Lower lobe of right lung (tissue), 2 donors: ENCODE data around the gene GET4. TPM values are rescaled to one million over a fixed set of nuclear protein-coding genes. Genes with fewer than 3 reads are reported as not detected.

ENCODE experiments used
- ATAC-seq, 2 donors: fragments of 200-7000 bp; cut with Tn5 transposase; one replicate each; pipeline ENCODE4 v1.9.1; 2020 to 2022; ENCODE audit warnings: mild to moderate bottlenecking in 2 of 2, moderate library complexity in 2 of 2
- DNase-seq: peaks from one replicate; pipeline ENCODE4 v3.0.0-alpha.2; 2020
- H3K27ac ChIP-seq: fragments of 200-600 bp; one replicate; pipeline ENCODE4 v1.8.0; 2022
- H3K27me3 ChIP-seq: fragments of 200-600 bp; one replicate; pipeline ENCODE4 v1.8.0; 2022; ENCODE audit warnings: low read depth
- H3K36me3 ChIP-seq: fragments of 200-600 bp; one replicate; pipeline ENCODE4 v1.8.0; 2022; ENCODE audit warnings: mild to moderate bottlenecking
- H3K4me1 ChIP-seq: fragments of 200-600 bp; one replicate; pipeline ENCODE4 v1.8.0; 2022
- H3K4me3 ChIP-seq: fragments of 200-600 bp; one replicate; pipeline ENCODE4 v1.8.0; 2022; ENCODE audit warnings: mild to moderate bottlenecking
- H3K9me3 ChIP-seq: fragments of 200-600 bp; one replicate; pipeline ENCODE4 v1.8.0; 2022
- intact Hi-C: fragments of 100-400 bp; cut with DNase I; formaldehyde crosslinking; loops from one replicate; pipeline ENCODE4 v1.11.0; 2022
- long read RNA-seq: library from polyadenylated mRNA; unstranded; transcript quantifications from one replicate; pipeline ENCODE4 v2.0.0, GENCODE V29; 2021
- total RNA-seq: library from RNA; stranded (reverse); fragmentation: NEBNext Ultra II Directional; extraction: Animal tissue kit (Norgen Biotek cat#: 25700); gene quantifications from one replicate; pipeline ENCODE4 v1.2.1, GENCODE V29; 2021
- TF ChIP-seq, protein P1 (sequence below): fragments of 200-600 bp; IDR thresholded peaks from one replicate; pipeline ENCODE4 v1.8.0; 2022; ENCODE audit warnings: antibody characterized with exemption, mild to moderate bottlenecking
- donor health status: DM: no; HTN: yes; CAD: no; lungs with severe emphysema.

Gene GET4
- total RNA-seq: 31.7 TPM
- long read RNA-seq, full-length matches to known transcripts: 60 of 93 reads
- long read RNA-seq, partial matches to known transcripts: 16 of 93 reads
- long read RNA-seq, other reads (novel, unspliced or antisense): 17 of 93 reads

GRCh38 chr7:876077-876971 lies at the start of gene GET4:
GET4 (plus strand) TSS chr7:876554; CDS start chr7:876646, 92 bp downstream.
- peaks cover 52% of the 10 kb centered on the region for H3K4me1 ChIP-seq
- TF ChIP-seq, protein P1, sequence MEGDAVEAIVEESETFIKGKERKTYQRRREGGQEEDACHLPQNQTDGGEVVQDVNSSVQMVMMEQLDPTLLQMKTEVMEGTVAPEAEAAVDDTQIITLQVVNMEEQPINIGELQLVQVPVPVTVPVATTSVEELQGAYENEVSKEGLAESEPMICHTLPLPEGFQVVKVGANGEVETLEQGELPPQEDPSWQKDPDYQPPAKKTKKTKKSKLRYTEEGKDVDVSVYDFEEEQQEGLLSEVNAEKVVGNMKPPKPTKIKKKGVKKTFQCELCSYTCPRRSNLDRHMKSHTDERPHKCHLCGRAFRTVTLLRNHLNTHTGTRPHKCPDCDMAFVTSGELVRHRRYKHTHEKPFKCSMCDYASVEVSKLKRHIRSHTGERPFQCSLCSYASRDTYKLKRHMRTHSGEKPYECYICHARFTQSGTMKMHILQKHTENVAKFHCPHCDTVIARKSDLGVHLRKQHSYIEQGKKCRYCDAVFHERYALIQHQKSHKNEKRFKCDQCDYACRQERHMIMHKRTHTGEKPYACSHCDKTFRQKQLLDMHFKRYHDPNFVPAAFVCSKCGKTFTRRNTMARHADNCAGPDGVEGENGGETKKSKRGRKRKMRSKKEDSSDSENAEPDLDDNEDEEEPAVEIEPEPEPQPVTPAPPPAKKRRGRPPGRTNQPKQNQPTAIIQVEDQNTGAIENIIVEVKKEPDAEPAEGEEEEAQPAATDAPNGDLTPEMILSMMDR: peak; percentile 47
- intact Hi-C loops: no loop called here

DNA sequence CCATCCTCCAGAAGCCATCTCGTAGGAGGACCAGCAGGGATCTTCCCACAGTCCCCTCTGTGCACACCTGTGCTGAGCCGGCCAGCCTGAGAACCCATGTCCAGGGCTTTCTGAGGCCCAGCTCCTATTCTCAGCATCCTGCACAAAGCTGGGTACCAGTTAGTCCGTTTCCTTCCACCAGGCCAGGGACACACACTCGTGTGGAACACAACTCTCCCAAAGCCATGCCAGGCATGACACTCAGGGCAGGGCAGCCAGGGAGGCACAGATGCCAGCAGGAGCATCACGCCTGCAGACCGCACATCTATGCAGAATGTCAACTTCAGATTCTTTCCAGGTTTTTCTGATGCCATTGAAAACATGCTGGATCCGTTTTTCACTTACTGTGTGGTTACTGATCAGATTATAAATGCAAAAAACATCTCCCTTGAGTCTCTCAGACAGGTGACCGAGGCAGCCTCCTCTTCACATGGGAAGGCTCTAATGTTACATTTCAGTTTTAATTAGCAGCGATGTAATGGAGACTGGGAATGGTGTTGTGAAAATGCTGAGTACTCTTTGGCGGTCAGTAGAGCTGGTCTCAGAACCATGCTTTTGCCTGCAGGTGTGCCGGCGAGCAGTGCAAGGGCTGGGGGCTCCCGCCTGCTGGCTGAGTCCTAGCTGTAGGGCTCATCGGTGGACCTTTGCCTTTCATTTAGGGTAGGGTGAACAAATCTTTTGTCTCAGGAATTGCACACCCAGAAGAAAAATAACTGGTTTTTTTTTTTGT lies 47.4 kb upstream of the GET4 start:
- no peaks in the 10 kb centered on the region for H3K9me3 ChIP-seq
- H3K4me3 ChIP-seq: no peak overlapping the region
- peaks cover 9% of the 10 kb centered on the region for H3K36me3 ChIP-seq
- intact Hi-C loops: no loop called here
- ATAC-seq (no peak), DNase-seq (no peak)
- TF ChIP-seq, protein P1: no peak
- H3K4me1 ChIP-seq: peaks cover 73% of the 10 kb centered on the region
- H3K27me3 ChIP-seq: no peaks in the 10 kb centered on the region
- no peak overlapping the region for H3K27ac ChIP-seq

More at GRCh38 chr7:876077-876971, at the start of gene GET4:
- Histone ChIP-seq H3K36me3 (peaks cover 29% of the 10 kb centered on the region), H3K9me3 (no peaks in the 10 kb centered on the region), H3K4me3 (peak within 1 kb of the TSS; percentile 68), H3K27ac (peak within 1 kb of the TSS; percentile 89), H3K27me3 (no peaks in the 10 kb centered on the region)
- ATAC-seq (peak; percentile 87 to 94), DNase-seq (peak; percentile 97)

DNA sequence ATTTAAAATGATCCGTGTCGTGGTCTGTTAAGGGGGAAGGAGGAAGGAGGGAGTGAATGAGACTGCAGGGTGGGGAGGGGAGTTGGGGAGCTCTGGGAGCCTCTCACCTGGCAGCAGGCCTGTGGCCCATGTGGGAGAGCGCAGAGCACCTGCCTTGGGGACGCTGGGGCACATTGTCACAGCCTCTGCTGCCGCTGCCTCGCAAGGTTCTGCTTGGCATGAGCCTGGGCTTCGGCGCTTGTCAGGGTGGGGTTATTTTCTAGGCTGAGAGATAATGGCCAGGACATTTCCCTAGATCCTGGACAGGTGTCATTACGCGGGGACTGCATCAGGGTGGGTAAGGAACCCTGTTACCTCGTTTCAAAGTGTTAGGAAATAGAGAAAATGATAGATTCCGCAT lies 46.3 kb upstream of the GET4 start:
- ATAC-seq (no peak), DNase-seq (no peak)
- Histone ChIP-seq H3K4me3 (no peak overlapping the region), H3K9me3 (no peaks in the 10 kb centered on the region), H3K36me3 (peaks cover 9% of the 10 kb centered on the region), H3K27ac (peak overlapping the region; percentile 86), H3K27me3 (no peaks in the 10 kb centered on the region), H3K4me1 (peaks cover 62% of the 10 kb centered on the region)
- TF ChIP-seq, protein P1: no peak
- intact Hi-C loops: no loop called here

DNA sequence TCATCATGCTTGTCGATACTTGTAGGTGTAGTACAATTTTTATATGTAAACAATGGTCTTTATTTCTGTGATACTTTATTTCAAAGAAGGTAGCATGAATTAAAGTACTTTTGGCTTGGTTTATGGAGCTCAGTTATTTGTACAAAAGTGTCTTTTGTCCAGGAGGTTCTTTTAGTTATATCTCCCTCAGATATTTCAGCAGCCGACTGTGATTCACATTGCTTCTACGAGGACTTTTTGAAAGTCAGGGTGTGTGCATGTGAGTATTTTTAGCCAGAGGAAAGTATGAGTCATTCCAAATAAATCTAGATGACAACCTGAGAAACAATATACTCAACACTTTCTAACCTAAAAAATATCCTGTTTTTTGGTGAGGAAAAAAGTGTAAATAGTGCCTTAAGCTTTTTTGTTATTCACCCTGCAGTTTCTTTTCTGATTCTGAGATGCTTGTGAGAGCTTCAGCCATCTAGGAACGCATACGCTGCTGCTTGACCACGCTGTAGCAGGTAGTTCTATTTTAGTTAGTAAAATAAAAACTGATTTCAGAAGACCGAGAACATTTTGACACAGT lies 44.7 kb upstream of the GET4 start:
- Histone ChIP-seq H3K9me3 (no peaks in the 10 kb centered on the region), H3K27ac (peak overlapping the region; percentile 86), H3K27me3 (no peaks in the 10 kb centered on the region), H3K4me1 (peaks cover 61% of the 10 kb centered on the region), H3K4me3 (peak overlapping the region; percentile 7), H3K36me3 (peaks cover 9% of the 10 kb centered on the region)
- peak; percentile 80 to 90 for ATAC-seq
- TF ChIP-seq, protein P1: no peak
- intact Hi-C loops: no loop called here
- no peak for DNase-seq
